Ishikawa (cell line): Measurements from ENCODE around the gene KIF6.

ENCODE experiments used
- CEBPB ChIP-seq: IDR thresholded peaks from 2 replicates; pipeline ENCODE4 v1.6.1; 2012
- CREB1 ChIP-seq: IDR thresholded peaks from 2 replicates; pipeline ENCODE4 v1.6.1; 2012; ENCODE audit warnings: low read depth
- EGR1 ChIP-seq: IDR thresholded peaks from 2 replicates; pipeline ENCODE4 v1.6.1; 2012
- EP300 ChIP-seq: IDR thresholded peaks from 2 replicates; pipeline ENCODE4 v1.6.1; 2012; ENCODE audit warnings: borderline replicate concordance
- FOXM1 ChIP-seq: IDR thresholded peaks from 2 replicates; pipeline ENCODE4 v1.6.1; 2012; ENCODE audit warnings: low read depth, borderline replicate concordance
- NFIC ChIP-seq: IDR thresholded peaks from 2 replicates; pipeline ENCODE4 v1.6.1; 2012
- RAD21 ChIP-seq: IDR thresholded peaks from 2 replicates; pipeline ENCODE4 v1.6.1; 2012; ENCODE audit warnings: low read depth
- TAF1 ChIP-seq: IDR thresholded peaks from 2 replicates; pipeline ENCODE4 v1.6.1; 2012; ENCODE audit warnings: low read depth, mild to moderate bottlenecking
- TCF12 ChIP-seq: IDR thresholded peaks from 2 replicates; pipeline ENCODE4 v1.6.1; 2012; ENCODE audit warnings: low read depth
- TEAD4 ChIP-seq: IDR thresholded peaks from 2 replicates; pipeline ENCODE4 v1.6.1; 2012
- USF1 ChIP-seq: IDR thresholded peaks from 2 replicates; pipeline ENCODE4 v1.6.1; 2012
- YY1 ChIP-seq: IDR thresholded peaks from 2 replicates; pipeline ENCODE4 v1.6.1; 2012; ENCODE audit warnings: low read depth
- ZBTB7A ChIP-seq: IDR thresholded peaks from 2 replicates; pipeline ENCODE4 v1.6.1; 2012; ENCODE audit warnings: low read depth
- TF ChIP-seq, protein P1 (sequence below): IDR thresholded peaks from 2 replicates; pipeline ENCODE4 v1.6.1; 2012; ENCODE audit warnings: low read depth, mild to moderate bottlenecking
- TF ChIP-seq, protein P2 (sequence below): IDR thresholded peaks from 2 replicates; pipeline ENCODE4 v1.6.1; 2012

KIF6 gene

DNA sequence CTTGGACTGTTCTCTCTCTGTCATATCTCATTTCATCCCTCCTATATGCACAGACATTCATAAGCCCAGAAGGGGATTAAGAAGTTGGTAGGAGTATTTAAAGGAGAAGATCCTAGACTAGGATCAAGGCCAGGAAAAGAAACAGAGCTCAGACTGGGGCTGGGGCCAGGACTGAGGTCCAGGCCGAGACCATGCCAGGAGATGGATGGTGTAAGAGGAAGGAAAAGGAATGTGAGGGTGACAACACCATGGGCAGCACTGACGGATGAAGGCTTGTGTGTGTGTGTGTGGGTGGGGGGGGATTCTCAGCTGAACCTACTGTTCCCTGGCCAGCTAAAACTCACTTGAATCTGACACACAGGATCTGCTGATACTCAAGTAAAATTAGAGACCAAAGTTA, 182.1 kb downstream of the KIF6 start:
- TF ChIP-seq CEBPB (no peak), CREB1 (no peak), TAF1 (no peak), YY1 (no peak), ZBTB7A (no peak), EGR1 (no peak), TCF12 (no peak), EP300 (no peak), TEAD4 (no peak), FOXM1 (no peak), NFIC (no peak), USF1 (no peak), RAD21 (no peak)
- TF ChIP-seq, protein P1, sequence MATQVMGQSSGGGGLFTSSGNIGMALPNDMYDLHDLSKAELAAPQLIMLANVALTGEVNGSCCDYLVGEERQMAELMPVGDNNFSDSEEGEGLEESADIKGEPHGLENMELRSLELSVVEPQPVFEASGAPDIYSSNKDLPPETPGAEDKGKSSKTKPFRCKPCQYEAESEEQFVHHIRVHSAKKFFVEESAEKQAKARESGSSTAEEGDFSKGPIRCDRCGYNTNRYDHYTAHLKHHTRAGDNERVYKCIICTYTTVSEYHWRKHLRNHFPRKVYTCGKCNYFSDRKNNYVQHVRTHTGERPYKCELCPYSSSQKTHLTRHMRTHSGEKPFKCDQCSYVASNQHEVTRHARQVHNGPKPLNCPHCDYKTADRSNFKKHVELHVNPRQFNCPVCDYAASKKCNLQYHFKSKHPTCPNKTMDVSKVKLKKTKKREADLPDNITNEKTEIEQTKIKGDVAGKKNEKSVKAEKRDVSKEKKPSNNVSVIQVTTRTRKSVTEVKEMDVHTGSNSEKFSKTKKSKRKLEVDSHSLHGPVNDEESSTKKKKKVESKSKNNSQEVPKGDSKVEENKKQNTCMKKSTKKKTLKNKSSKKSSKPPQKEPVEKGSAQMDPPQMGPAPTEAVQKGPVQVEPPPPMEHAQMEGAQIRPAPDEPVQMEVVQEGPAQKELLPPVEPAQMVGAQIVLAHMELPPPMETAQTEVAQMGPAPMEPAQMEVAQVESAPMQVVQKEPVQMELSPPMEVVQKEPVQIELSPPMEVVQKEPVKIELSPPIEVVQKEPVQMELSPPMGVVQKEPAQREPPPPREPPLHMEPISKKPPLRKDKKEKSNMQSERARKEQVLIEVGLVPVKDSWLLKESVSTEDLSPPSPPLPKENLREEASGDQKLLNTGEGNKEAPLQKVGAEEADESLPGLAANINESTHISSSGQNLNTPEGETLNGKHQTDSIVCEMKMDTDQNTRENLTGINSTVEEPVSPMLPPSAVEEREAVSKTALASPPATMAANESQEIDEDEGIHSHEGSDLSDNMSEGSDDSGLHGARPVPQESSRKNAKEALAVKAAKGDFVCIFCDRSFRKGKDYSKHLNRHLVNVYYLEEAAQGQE, result no peak
- TF ChIP-seq, protein P2, sequence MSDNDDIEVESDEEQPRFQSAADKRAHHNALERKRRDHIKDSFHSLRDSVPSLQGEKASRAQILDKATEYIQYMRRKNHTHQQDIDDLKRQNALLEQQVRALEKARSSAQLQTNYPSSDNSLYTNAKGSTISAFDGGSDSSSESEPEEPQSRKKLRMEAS, result no peak

GRCh38 chr6:39540454-39540853, 184.8 kb downstream of the KIF6 start:
- TF ChIP-seq TAF1 (no peak), NFIC (no peak), CREB1 (no peak)

DNA sequence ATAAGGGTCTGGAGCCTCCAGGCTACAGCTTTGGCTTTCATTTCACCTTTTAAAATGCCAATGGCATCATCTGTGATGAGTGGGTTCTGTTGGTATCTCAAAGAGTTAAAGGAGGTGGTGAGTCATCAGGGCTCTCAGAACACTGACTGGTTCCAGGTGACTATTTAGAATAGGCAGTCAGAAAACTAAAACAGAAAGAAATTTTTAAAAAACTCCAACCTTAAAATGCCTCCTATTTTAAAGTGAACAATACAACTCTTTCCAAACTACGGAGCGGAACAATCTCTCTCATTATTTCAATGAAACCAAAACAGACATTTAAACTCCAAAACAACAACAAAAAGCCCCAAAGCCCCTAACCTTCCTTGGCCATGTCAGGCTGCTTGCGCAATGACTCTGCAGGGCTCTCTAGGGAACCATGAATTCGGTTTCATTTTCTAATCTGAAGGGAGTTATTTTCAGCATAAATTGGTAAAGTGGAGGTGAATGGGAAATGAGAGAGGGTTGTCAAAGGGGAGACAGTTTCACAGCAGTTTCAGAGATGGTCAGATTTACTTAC, 194.9 kb downstream of the KIF6 start:
- TF ChIP-seq EGR1 (no peak), CEBPB (peak; percentile 84)

GRCh38 chr6:39527792-39528564, 197.2 kb downstream of the KIF6 start:
- TF ChIP-seq CREB1 (no peak), FOXM1 (no peak), USF1 (no peak), EP300 (no peak), TAF1 (no peak), EGR1 (no peak), YY1 (no peak), ZBTB7A (no peak), RAD21 (no peak), CEBPB (no peak), TCF12 (no peak), NFIC (no peak), TEAD4 (no peak)
- TF ChIP-seq, protein P1, result no peak
- TF ChIP-seq, protein P2, result no peak

DNA sequence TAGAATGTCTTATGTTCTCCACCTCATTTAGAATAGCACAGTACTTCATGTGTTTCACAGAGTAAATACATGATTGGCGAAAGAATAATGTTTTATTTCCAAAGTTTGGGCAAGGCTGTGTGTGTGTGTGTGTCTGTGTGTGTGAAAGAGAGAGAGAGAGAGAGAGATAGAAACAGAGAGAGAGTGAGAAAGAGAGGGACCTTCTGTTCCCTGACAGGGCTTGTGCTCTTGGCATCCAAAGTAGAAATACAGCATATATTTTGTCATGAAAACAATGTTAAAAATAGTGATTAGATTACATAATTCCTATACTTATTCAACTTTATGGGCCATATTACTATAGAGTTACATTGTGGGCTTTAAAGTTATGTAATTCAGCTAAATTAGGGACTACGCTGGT, 201.2 kb downstream of the KIF6 start:
- TF ChIP-seq TAF1 (no peak), ZBTB7A (no peak), CEBPB (no peak)

- no peak for TF ChIP-seq NFIC
- no peak for TF ChIP-seq TEAD4
- no peak for TF ChIP-seq YY1
- no peak for TF ChIP-seq CREB1
- TF ChIP-seq, protein P2, result no peak
- TF ChIP-seq EP300, result no peak
- TF ChIP-seq EGR1, result no peak
- TF ChIP-seq USF1, result no peak
- TF ChIP-seq FOXM1, result no peak
These were observed 203.2 kb downstream of the KIF6 start for GRCh38 chr6:39521958-39522357.
